Effector CD8-positive, alpha-beta T cell (primary cell): ENCODE data around the gene KCNA10.

Experiments used
- DNase-seq: peaks from one replicate; lab custom pipeline; 2025; lab: John Stamatoyannopoulos, UW

KCNA10 gene

DNA sequence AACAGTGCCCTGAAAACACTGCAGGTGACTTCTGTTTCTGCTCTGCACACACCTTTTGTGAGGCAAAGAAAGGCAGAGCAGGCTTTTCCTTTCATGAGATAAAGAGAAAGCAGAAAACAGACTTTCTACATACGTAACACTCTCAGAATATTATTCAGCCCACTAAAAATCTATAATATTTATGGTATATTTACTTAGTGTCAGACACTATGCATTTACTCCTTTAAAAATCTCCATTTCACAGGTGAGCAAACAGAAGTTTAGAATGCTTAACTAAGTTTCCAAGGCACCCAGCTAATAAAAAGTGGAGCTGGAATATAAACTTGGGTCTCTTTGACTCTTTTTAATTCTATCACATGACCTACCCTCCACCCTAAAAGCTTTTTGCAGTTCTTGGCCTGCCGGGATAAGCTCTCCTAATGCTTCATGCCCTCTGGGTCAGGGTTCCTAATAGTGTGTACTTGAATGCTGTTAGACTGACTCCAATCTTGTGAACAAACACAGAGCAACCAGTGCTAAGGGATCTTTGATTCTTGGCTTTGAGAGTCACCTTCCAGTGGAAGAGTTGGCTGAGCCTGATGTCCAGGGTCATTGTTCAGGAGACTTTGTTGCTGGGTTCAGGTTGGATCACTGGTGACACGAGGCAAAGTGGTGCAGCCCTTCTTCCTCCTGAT lies 40.9 kb downstream of the KCNA10 start:
- DNase-seq = no peak

DNA sequence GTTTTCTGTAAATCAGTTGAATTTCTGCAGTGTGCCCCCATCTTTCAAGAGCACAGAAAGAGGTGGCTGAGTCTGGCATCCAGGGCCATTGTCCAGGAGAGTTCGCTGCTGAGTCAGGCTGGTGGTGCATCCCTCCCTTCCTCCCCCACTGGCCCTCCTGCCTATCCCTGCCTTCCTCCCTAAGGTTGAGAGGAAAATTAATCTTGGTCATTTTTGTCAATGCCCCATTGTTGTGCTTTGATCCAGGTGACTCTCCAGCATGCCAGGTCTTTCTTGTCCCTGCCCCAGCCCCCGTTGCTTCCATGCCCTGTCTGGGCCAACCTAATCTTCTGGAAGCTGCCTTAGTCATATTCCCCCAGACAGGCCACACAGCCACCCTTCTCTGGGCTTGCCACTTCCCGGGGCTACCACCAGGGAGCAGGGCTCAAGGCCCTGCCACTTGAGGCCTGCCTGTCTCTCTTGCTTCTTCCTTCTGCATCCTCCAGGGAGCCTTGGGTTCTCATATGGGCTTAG lies 41.5 kb downstream of the KCNA10 start:
- no peak for DNase-seq

DNA sequence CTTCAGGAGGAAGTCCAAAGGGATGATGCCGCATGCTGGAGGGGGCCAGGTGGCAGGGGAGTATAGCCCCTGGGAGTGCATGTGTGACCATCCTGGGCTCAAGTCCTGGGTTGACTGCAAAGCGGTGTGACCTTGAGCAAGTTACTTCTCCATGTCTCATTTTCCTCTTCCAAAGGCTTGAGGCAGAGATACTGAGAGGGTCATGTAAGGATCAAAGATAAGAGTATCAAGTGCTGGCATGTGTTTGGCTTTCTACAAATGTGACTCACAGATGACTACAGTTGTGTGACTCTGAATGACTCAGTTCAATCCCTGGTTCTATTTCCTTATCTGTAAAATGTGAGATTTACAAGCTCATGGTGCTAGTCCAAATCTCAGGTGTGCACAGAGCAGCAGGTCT lies 41.9 kb downstream of the KCNA10 start:
- no peak for DNase-seq

DNA sequence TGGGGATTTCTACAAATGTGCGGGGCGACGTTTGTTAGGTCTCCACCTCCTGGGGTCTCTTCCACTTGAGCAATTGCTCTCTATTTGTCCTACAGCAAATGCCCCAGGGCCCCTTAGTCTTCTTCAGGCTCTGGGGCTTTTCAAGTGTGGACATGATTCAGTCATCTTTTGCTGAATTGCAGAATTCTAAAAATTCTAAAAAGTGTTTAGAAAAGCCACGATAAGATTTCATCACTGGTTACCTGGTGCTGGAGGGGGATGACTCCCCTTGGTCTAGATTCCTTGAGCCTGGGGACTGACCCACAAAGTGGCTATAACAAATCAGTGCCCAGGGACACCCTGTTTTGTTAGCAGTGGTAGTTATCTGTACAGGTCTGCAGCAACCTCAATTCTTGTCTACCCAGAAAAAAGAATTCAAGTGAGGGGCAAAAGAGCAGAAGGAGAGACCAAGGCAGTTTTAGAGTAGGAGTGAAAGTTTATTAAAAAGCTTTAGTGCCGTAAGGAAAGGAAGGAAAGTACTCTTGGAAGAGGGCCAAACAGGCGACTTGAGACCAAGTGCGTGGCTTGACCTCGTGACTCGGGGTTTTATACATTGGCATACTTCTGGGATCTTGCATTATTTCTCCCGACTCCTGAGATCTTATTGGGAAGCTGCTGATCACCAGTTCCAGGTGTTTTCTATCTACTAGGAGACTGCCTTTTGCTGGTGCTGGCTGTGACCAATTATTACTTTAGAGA lies 42.8 kb downstream of the KCNA10 start:
- no peak for DNase-seq

DNA sequence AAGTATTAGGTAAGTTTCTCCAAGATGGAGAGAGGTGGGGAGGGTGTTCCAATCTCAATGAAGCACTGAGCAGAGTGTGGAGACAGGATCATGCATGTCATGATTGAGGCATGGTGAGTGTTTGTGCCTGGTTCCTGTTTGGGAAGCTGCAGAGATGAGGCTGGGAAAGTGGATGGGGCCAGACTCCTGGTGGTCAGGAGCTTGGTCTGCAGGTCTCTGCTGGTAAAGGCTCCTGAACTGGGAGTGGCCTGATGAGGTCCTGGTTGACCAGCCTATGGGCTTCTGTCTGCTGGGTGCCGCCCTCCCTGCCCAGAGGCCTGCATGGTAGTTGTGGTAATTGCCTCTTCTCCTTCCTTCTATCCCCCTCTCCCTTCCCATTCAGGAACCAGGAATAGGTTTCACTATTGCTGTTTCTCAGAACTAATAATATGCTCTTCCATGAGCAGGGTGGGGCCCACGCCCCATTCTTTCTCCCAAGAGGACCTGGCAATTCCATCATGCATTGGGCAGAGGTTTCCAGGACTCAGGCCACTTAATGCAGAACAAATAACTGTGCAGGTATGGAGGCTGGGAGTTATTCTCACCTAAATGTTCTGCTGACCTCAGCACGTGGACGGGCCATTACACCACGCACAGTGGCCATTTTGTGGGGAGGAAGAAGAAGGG lies 43.5 kb downstream of the KCNA10 start:
- DNase-seq = no peak

DNA sequence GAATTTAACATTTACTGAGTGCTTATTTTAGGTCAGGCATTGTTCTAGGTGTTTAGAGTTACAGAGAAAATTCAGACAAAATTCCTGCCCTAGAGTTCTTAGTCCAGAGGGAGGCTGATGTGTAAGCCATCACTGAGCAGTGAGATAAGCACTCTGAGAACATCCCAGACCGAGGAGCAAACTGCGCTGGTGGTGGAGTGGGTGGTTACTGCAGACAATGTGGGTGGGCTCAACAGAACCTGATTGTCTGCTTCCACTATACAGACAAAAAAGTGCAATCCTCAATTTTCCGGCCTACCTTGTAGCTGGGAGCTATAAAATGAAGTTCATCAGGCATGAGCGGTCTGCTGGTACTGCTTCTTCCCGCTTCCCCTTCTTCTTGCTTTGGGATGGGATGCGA lies 44.5 kb downstream of the KCNA10 start:
- no peak for DNase-seq

DNA sequence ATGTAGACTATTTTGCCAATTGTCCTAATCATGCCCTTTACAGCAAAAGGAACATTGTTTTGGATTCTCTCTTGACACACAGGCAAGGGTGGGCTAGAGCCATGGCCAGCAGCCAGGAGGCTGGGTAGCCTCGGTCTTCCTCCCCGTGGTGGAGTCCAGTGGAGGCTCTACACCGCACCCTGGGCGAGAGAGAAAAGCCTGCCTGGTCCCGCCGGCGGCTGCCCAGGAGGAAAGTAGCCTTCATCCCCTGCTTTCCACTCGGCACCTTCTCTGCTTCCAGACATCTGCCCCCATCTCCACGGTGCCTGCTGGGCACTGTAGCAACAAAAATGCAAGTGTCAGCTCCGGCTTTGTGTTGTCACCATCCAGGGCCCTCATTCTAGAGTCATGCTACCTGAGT lies 46.4 kb downstream of the KCNA10 start:
- no peak for DNase-seq

DNA sequence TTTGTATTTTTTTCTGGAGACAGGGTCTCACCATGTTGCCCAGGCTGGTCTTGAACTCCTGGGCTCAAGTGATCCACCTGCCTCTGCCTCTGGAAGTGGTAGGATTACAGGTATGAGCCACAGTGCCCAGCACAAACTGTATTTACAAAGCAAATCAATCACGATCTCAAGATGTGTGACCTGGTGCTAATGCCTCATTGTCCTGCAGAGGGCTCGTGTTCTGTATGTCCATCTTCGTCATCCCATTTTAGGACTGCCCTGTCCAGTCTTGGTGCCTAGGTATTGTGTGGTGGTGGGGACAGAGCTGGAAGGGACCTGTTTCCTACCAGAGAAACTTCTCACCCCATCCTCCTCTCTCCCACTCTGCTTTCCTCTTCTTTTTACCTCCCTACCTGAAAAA lies 47.8 kb downstream of the KCNA10 start:
- no peak for DNase-seq
